Activated CD8-positive, alpha-beta T cell treated with anti-CD3 and anti-CD28 coated beads for 36 hours (primary cell): ENCODE results near the gene CDH15. TPM values are rescaled to one million over a fixed set of nuclear protein-coding genes. Genes with fewer than 3 reads are reported as not detected.
"Not testable (repeated sequence)": the region's sequence is repeated elsewhere in the genome, so short reads cannot be mapped to it uniquely, and the experiment has no call there.

ENCODE experiments used
- ATAC-seq: fragments of 200-7000 bp; cut with Tn5 transposase; one replicate; pipeline ENCODE4 v1.10.0; 2021; ENCODE audit warnings: mild to moderate bottlenecking, moderate library complexity
- CTCF ChIA-PET: fragments of 350-600 bp; sonication (Branson Sonifier 250); formaldehyde crosslinking; loops from one replicate; lab custom pipeline; 2021; ENCODE audit warnings: antibody characterized with exemption; lab: Charles Lee
- POLR2A ChIA-PET: fragments of 350-600 bp; sonication (Branson Sonifier 250); formaldehyde crosslinking; loops from one replicate; lab custom pipeline; 2021; ENCODE audit warnings: antibody characterized with exemption; lab: Charles Lee
- DNase-seq: peaks from one replicate; pipeline ENCODE4 v3.0.0-alpha.2; 2020
- H3K27ac Mint-ChIP-seq: one replicate; pipeline ENCODE4 v1.8.0; 2021; ENCODE audit warnings: mild to moderate bottlenecking, mixed read lengths
- H3K27me3 Mint-ChIP-seq: one replicate; pipeline ENCODE4 v1.8.0; 2021; ENCODE audit warnings: mixed read lengths
- H3K36me3 Mint-ChIP-seq: one replicate; pipeline ENCODE4 v1.8.0; 2021; ENCODE audit warnings: low read depth, mixed read lengths
- H3K4me1 Mint-ChIP-seq: one replicate; pipeline ENCODE4 v1.8.0; 2021; ENCODE audit warnings: low read depth, mixed read lengths
- H3K4me3 Mint-ChIP-seq: one replicate; pipeline ENCODE4 v1.8.0; 2021; ENCODE audit warnings: mild to moderate bottlenecking, moderate library complexity, mixed read lengths
- H3K9me3 Mint-ChIP-seq: one replicate; pipeline ENCODE4 v1.8.0; 2021; ENCODE audit warnings: mixed read lengths
- intact Hi-C: fragments of 100-400 bp; cut with micrococcal nuclease; formaldehyde crosslinking; loops from one replicate; pipeline ENCODE4 v1.10.0; 2022
- total RNA-seq, 2 experiments: library from RNA; stranded (reverse); gene quantifications; one replicate each; pipeline ENCODE4 v1.2.3, GENCODE V29; 2021
- TF ChIP-seq, protein P1 (sequence below): fragments of 200-600 bp; IDR thresholded peaks from one replicate; pipeline ENCODE4 v1.8.0; 2022; ENCODE audit warnings: antibody characterized with exemption, mild to moderate bottlenecking

Gene CDH15
- total RNA-seq, 2 experiments from 2014 or later = not detected

GRCh38 chr16:89187770-89188392 lies 16.3 kb downstream of the CDH15 start:
- TF ChIP-seq, protein P1, sequence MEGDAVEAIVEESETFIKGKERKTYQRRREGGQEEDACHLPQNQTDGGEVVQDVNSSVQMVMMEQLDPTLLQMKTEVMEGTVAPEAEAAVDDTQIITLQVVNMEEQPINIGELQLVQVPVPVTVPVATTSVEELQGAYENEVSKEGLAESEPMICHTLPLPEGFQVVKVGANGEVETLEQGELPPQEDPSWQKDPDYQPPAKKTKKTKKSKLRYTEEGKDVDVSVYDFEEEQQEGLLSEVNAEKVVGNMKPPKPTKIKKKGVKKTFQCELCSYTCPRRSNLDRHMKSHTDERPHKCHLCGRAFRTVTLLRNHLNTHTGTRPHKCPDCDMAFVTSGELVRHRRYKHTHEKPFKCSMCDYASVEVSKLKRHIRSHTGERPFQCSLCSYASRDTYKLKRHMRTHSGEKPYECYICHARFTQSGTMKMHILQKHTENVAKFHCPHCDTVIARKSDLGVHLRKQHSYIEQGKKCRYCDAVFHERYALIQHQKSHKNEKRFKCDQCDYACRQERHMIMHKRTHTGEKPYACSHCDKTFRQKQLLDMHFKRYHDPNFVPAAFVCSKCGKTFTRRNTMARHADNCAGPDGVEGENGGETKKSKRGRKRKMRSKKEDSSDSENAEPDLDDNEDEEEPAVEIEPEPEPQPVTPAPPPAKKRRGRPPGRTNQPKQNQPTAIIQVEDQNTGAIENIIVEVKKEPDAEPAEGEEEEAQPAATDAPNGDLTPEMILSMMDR = no peak
- Mint-ChIP-seq H3K27ac (no peak overlapping the region), H3K4me1 (peaks cover 5% of the 10 kb centered on the region), H3K4me3 (no peak overlapping the region), H3K36me3 (no peaks in the 10 kb centered on the region), H3K27me3 (no peaks in the 10 kb centered on the region), H3K9me3 (no peaks in the 10 kb centered on the region)
- ATAC-seq (peak; percentile 35), DNase-seq (peak; percentile 61)
- intact Hi-C loops = no loop called here
- ChIA-PET CTCF (no interaction called here), POLR2A (interaction anchor here (0.7 to 1.2 kb wide), 4 partner anchors 11 to 330 kb away, joined by 3 to 5 read pairs (median 3); no protein-coding TSS in a partner anchor)

DNA sequence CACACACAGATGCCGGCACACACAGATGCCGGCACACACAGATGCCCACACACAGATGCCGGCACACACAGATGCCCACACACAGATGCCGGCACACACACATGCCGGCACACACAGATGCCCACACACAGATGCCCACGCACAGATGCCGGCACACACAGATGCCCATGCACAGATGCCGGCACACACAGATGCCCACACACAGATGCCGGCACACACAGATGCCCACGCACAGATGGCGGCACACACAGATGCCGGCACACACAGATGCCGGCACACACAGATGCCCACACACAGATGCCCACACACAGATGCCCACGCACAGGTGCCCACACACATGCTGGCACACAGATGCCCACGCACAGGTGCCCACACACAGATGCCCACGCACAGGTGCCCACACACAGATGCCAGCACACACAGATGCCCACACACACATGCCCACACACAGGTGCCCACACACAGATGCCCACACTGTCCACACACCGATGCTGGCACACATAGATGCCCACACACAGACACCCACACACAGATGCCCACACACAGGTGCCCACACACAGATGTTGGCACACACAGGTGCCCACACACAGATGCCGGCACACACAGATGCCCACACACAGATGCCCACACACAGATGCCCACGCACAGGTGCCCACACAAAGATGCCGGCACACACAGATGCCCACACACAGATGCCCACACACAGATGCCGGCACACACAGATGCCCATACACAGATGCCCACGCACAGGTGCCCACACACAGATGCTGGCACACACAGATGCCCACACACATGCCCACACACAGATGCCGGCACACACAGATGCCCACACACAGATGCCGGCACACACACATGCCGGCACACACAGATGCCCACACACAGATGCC lies 17.2 kb downstream of the CDH15 start:
- H3K4me1 Mint-ChIP-seq, H3K27me3 Mint-ChIP-seq, DNase-seq, ATAC-seq, CTCF ChIA-PET, intact Hi-C loops, H3K36me3 Mint-ChIP-seq, H3K4me3 Mint-ChIP-seq, H3K9me3 Mint-ChIP-seq, H3K27ac Mint-ChIP-seq, POLR2A ChIA-PET: not testable (repeated sequence)

DNA sequence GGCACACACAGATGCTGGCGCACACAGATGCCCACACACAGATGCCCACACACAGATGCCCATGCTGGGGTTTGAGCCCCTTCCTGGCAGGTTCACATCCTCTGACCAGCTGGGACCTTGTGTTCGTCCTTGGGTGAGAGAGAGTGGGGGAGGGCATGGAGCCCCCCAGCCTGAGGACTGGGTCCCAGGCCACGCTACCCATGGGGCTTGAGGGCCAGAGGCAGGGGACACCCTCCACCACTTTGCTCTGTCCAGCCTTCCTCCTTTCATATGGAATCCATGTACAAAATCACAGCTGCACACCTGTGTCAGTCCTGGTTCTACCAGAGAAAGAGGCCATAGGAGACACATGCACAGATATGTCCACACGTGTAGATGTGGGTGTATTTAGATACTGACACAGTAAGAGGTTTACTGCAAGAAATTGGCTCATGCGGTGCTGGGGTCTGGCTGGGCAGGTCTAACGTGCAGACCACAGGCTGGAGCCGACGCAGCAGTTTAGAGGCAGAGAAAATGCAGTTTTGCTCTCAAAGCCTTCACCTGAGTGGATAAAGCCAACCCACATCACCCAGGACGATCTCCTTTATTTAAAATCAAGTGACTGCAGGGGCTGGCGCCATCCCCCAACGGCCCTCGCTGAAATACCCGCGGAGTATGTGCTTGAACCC lies 17.9 kb downstream of the CDH15 start:
- CTCF ChIA-PET = no interaction called here
- no peaks in the 10 kb centered on the region for H3K27me3 Mint-ChIP-seq
- H3K4me1 Mint-ChIP-seq = peaks cover 5% of the 10 kb centered on the region
- H3K4me3 Mint-ChIP-seq = no peak overlapping the region
- ATAC-seq (no peak), DNase-seq (no peak)
- no peaks in the 10 kb centered on the region for H3K36me3 Mint-ChIP-seq
- intact Hi-C loops = no loop called here
- H3K27ac Mint-ChIP-seq = no peak overlapping the region
- TF ChIP-seq, protein P1 = no peak
- H3K9me3 Mint-ChIP-seq = no peaks in the 10 kb centered on the region
- POLR2A ChIA-PET = no interaction called here

DNA sequence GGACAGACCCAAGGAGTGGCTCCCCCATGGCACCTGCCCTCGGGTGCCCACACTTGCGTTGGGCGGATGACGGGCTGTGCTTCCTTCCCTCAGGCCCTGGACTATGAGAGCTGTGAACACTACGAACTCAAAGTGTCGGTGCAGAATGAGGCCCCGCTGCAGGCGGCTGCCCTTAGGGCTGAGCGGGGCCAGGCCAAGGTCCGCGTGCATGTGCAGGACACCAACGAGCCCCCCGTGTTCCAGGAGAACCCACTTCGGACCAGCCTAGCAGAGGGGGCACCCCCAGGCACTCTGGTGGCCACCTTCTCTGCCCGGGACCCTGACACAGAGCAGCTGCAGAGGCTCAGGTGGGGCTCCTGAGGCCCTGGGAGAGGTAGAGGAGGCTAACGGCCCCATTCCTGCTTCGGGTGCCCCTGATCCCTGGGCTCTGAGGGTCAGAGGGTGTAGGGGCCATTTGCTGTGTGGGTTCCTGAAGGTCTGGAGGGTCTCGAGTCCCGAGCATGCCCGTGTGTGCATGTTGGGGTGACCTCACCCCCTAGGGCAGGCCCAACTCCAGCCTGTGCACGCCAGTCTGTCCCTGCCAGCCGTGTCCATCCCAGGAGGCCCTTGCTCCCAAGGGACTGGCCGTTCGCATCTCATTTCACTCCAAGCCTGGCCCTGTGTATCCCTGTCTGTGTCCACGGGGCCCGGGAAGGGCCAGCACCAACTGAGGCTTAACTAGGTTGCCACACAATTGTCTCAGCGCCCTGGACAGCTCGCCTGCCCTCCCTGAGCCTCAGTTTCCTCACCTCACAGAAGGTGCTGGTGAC lies 18.8 kb downstream of the CDH15 start:
- POLR2A ChIA-PET = no interaction called here
- DNase-seq (no peak), ATAC-seq (no peak)
- Mint-ChIP-seq H3K27me3 (no peaks in the 10 kb centered on the region), H3K27ac (no peak overlapping the region), H3K4me1 (peaks cover 5% of the 10 kb centered on the region), H3K4me3 (no peak overlapping the region), H3K36me3 (no peaks in the 10 kb centered on the region), H3K9me3 (no peaks in the 10 kb centered on the region)
- TF ChIP-seq, protein P1 = no peak
- CTCF ChIA-PET = no interaction called here
- intact Hi-C loops = no loop called here
